SH-SY5Y (cell line): ENCODE data around the gene DLG2.

Source experiments
- GATA2 ChIP-seq: IDR thresholded peaks from 2 replicates; pipeline ENCODE4 v1.6.1; 2011; ENCODE audit warnings: mild to moderate bottlenecking, low read depth, low read length
- GATA3 ChIP-seq: IDR thresholded peaks from 2 replicates; pipeline ENCODE4 v1.6.1; 2011; ENCODE audit warnings: low read depth, mild to moderate bottlenecking, low read length, moderate library complexity

DNA sequence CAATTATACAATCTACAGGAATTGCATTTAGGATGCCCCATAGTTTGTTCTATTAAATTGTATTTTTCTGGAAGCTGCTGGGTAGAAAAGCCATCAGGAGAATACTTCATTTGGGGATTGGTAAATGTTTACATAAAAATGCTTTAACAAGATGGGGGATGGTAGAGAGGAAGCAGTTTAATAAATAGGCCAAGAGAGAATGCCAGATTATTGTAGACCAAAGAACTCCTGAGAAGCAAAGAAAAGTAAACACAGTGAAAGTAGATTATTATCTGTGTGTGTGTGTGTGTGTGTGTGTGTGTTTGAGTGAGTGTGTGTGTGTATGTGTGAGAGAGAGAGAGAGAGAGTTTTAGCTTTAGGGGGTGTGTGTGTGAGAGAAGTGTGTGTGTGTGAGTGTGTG is 1520.6 kb downstream of the DLG2 start:
- TF ChIP-seq GATA3 = no peak
- TF ChIP-seq GATA2 = no peak
